GM12875 (cell line): ENCODE results near the gene VTI1B.
"Not testable (repeated sequence)": the region's sequence is repeated elsewhere in the genome, so short reads cannot be mapped to it uniquely, and the experiment has no call there.

Experiments used
- H3K4me3 ChIP-seq: one replicate; pipeline ENCODE4 v1.5.1; 2011; ENCODE audit warnings: low read depth, low read length, control low read depth
- CTCF ChIP-seq: IDR thresholded peaks from 2 replicates; pipeline ENCODE4 v1.5.1; 2011; ENCODE audit warnings: low read depth, mild to moderate bottlenecking, control low read depth, inconsistent platforms, low read length, moderate library complexity, borderline replicate concordance; ENCODE audit not compliant: insufficient read depth

Gene VTI1B

DNA sequence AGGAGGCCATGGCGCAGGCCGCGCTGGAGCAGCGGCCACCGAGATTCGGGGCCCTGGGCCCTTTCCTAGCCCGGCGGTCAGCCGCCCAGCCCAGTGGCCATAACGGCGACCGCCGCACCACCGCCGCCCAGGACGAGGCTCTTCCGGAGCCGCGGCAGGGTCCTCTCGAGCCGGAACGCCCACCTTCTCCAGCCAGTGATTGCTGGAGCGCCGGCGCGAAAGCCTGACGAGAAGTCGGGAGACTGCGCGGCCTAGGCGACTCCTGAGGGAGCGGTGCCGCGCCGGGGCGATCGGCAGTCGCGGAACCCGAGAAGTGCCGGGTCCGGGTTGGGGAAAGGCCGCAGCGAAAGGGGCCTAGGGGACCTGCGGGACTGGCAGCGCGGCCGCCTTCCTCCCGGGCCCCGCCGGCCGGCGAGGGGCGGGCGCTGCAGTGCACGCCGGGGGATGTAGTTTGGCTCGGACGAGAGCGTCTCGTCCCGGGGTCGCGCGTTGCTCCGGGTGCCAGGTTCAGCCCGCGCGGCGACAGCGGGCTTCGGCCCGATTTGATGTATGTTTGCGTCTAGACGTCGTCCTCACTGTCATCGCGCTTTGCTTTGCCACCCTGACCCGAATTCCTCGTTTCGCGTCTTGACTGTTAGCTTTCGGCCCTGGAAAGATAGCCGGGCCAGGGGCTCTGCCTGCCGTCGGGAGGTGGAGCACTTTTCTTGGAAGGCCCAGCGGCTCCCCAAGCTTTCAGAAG lies at the start of gene VTI1B:
Gene VTI1B (minus strand): TSS at position 153 of the 739 bp plus-strand sequence. CDS start 143 bp downstream, at position 10.
- H3K4me3 ChIP-seq, result peak within 1 kb of the TSS; percentile 93

GRCh38 chr14:67722293-67722692 lies 47.9 kb upstream of the VTI1B start:
- no peak for TF ChIP-seq CTCF
- H3K4me3 ChIP-seq, result no peak overlapping the region

More for the DNA sequence above, at the start of gene VTI1B:
- 0 out of 2 replicates have a peak, but pooled peaks have one; percentile 2 for TF ChIP-seq CTCF

GRCh38 chr14:67721875-67722274 lies 47.4 kb upstream of the VTI1B start:
- TF ChIP-seq CTCF, result no peak
- H3K4me3 ChIP-seq, result no peak overlapping the region

- H3K4me3 ChIP-seq, result no peak overlapping the region
- TF ChIP-seq CTCF, result no peak
Observed at GRCh38 chr14:67719866-67720265, 45.4 kb upstream of the VTI1B start.

- H3K4me3 ChIP-seq, result not testable (repeated sequence)
Observed at GRCh38 chr14:67719385-67719784, 45.0 kb upstream of the VTI1B start.

DNA sequence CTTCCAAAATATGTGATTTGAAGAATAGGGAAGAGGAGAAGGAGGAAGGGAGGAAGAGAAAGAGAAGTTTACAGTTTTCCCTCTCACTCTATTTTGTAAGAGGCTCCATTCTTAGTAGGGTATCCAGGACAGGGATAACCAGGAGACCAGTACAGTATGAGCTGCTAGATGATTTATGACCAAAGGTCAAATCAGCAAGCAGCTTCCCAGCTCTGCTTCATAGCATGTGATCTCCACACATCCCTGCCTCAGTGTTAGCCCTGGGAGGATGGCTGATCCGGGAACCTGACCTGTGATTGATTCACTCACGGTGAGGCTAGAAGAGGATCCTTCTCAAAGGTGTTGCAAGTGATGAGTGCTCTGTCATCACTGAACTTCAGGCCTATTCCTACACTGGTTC lies 43.8 kb upstream of the VTI1B start:
- H3K4me3 ChIP-seq, result no peak overlapping the region
- no peak for TF ChIP-seq CTCF

DNA sequence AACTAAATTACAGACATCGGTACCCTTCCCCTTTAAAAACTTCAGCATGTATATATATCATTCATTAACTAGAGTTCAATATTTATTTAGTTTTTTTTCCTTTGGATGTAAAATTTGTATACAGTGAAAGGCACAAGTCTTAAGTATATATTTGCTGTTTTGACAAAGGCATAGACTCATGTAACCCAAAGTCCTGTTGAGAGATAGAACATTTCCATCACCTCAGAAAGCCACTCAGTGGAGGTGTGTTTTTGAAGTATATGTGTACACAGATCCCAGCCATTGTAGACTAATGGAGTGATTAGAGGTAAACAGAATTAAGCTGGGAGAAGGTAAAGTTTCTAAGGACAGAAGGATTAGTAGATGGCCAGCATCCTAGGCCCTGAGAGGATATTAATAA lies 42.6 kb upstream of the VTI1B start:
- no peak overlapping the region for H3K4me3 ChIP-seq
- no peak for TF ChIP-seq CTCF
